Neural progenitor cell (in vitro differentiated cells): ENCODE data around the gene KCNQ1. TPM values are rescaled to one million over a fixed set of nuclear protein-coding genes. Genes with fewer than 3 reads are reported as not detected.
A peak's percentile ranks its signal among the peaks of the same experiment; 100 is the strongest.

Experiments used
- DNase-seq: peaks from one replicate; pipeline ENCODE4 v3.0.0-alpha.2; 2016; ENCODE audit warnings: low spot score
- H2AFZ ChIP-seq: fragments of 200-600 bp; sonication (generic); replicated peaks from 2 replicates; pipeline ENCODE4 v1.6.1; 2016; ENCODE audit warnings: antibody characterized with exemption
- H3F3A ChIP-seq: fragments of 200-600 bp; sonication (generic); 2 replicates; pipeline ENCODE4 v1.6.1; 2016; ENCODE audit warnings: antibody characterized with exemption, low read depth
- H3K27ac ChIP-seq: fragments of 200-600 bp; sonication (generic); 2 replicates; pipeline ENCODE4 v1.5.1; 2016; ENCODE audit warnings: mild to moderate bottlenecking
- H3K27me3 ChIP-seq: fragments of 200-600 bp; sonication (generic); 2 replicates; pipeline ENCODE4 v1.6.1; 2016; ENCODE audit warnings: mild to moderate bottlenecking, moderate library complexity
- H3K36me3 ChIP-seq: fragments of 200-600 bp; sonication (generic); 2 replicates; pipeline ENCODE4 v1.5.1; 2016
- H3K4me1 ChIP-seq: fragments of 200-600 bp; sonication (generic); 2 replicates; pipeline ENCODE4 v1.6.1; 2016; ENCODE audit warnings: mixed run types
- H3K4me2 ChIP-seq: fragments of 200-600 bp; sonication (generic); 2 replicates; pipeline ENCODE4 v1.6.1; 2016
- H3K4me3 ChIP-seq: fragments of 200-600 bp; sonication (generic); 2 replicates; pipeline ENCODE4 v1.5.1; 2016
- H3K79me2 ChIP-seq: fragments of 200-600 bp; sonication (generic); 2 replicates; pipeline ENCODE4 v1.6.1; 2016; ENCODE audit warnings: low read depth
- H3K9ac ChIP-seq: fragments of 200-600 bp; sonication (generic); 2 replicates; pipeline ENCODE4 v1.6.1; 2016
- H3K9me3 ChIP-seq: fragments of 200-600 bp; sonication (generic); 2 replicates; pipeline ENCODE4 v1.5.1; 2016; ENCODE audit warnings: low read depth
- H4K20me1 ChIP-seq: fragments of 200-600 bp; sonication (generic); 2 replicates; pipeline ENCODE4 v1.6.1; 2016; ENCODE audit warnings: low read depth
- H3K27ac Mint-ChIP-seq: 3 replicates; pipeline ENCODE4 v1.8.0; 2021; ENCODE audit warnings: mixed read lengths
- H3K27me3 Mint-ChIP-seq: 2 replicates; pipeline ENCODE4 v1.8.0; 2022; ENCODE audit warnings: low read depth, mild to moderate bottlenecking, inconsistent platforms, moderate library complexity, mixed read lengths; ENCODE audit not compliant: insufficient read depth
- H3K36me3 Mint-ChIP-seq: 3 replicates; pipeline ENCODE4 v1.8.0; 2021; ENCODE audit warnings: mixed read lengths
- H3K4me1 Mint-ChIP-seq: 3 replicates; pipeline ENCODE4 v1.8.0; 2021; ENCODE audit warnings: mixed read lengths
- H3K4me3 Mint-ChIP-seq: 3 replicates; pipeline ENCODE4 v1.8.0; 2021; ENCODE audit warnings: mild to moderate bottlenecking, moderate library complexity, mixed read lengths
- H3K9me3 Mint-ChIP-seq: 3 replicates; pipeline ENCODE4 v1.8.0; 2020; ENCODE audit warnings: mixed read lengths
- CTCF ChIP-seq: fragments of 200-600 bp; sonication (generic); IDR thresholded peaks from 2 replicates; pipeline ENCODE4 v1.5.1; 2017; ENCODE audit warnings: antibody characterized with exemption, mild to moderate bottlenecking
- EZH2 ChIP-seq: fragments of 200-600 bp; sonication (generic); IDR thresholded peaks from 2 replicates; pipeline ENCODE4 v1.6.1; 2017; ENCODE audit warnings: antibody characterized with exemption, mild to moderate bottlenecking, moderate library complexity
- EZH2phosphoT487 ChIP-seq: fragments of 200-600 bp; sonication (generic); IDR thresholded peaks from 2 replicates; pipeline ENCODE4 v1.6.1; 2017; ENCODE audit warnings: antibody characterized with exemption
- total RNA-seq: library from RNA; depleted of rRNA; stranded (reverse); fragments of >200 nt; gene quantifications from 2 replicates; pipeline ENCODE4 v1.2.3, GENCODE V29; 2015; ENCODE audit warnings: low replicate concordance

The KCNQ1 gene
- total RNA-seq, 1 donor from 2014 or later, result 0.11 TPM

DNA sequence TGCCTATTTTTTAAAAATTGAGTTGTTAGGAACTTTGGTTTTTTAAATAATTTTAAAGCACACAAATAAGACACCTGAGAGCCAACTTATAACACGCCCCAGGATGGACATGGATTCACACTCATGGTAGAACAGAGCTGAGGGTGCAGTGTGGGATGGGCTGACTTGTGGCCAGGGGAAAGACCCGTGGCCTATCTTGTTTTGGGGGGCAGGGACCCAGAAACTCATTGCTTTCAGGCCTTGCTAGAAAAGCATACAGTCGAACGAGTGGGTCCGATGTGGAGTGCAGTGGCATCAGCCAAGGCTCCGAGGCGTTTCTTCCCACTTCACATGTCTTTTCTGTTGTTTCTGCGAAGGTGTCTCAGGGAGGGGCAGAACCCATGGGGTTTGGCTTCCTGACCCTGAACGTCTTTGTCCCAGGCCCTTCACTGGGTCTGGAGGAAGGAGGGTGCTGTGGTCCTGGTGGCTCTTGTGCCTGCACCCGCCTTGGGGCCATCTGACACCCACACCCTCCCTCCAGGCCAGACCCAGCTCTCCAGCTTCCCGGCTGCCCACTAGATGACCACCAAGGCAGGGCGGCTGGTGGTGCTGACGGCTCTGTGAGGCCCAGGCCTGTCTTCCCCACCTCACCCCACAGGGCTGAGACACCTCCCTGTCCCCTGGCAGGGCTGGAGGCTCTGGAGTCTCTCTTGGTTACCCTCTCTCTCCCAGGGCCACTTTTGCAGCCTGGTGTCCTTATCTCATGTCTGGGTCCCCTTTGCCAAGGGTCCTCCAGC lies 120.8 kb downstream of the KCNQ1 start:
- H3K9me3 Mint-ChIP-seq, result no peaks in the 10 kb centered on the region
- H3K4me2 ChIP-seq, result no peak overlapping the region
- H3K4me1 Mint-ChIP-seq, result no peaks in the 10 kb centered on the region
- H3K9me3 ChIP-seq, result no peaks in the 10 kb centered on the region
- H2AFZ ChIP-seq, result no peak overlapping the region
- H3F3A ChIP-seq, result no peaks in the 10 kb centered on the region
- H3K4me3 Mint-ChIP-seq, result no peak overlapping the region
- H3K4me3 ChIP-seq, result no peak overlapping the region
- H3K27ac ChIP-seq, result no peak overlapping the region
- no peaks in the 10 kb centered on the region for H4K20me1 ChIP-seq
- H3K79me2 ChIP-seq, result no peaks in the 10 kb centered on the region
- DNase-seq, result no peak
- no peaks in the 10 kb centered on the region for H3K36me3 ChIP-seq
- H3K9ac ChIP-seq, result no peak overlapping the region
- H3K27me3 ChIP-seq, result peaks cover 30% of the 10 kb centered on the region
- no peak overlapping the region for H3K27ac Mint-ChIP-seq
- peaks cover 5% of the 10 kb centered on the region for H3K27me3 Mint-ChIP-seq
- TF ChIP-seq CTCF (no peak), EZH2 (no peak), EZH2phosphoT487 (no peak)
- peaks cover 2% of the 10 kb centered on the region for H3K4me1 ChIP-seq
- no peaks in the 10 kb centered on the region for H3K36me3 Mint-ChIP-seq

GRCh38 chr11:2566223-2567025 lies 121.6 kb downstream of the KCNQ1 start:
- TF ChIP-seq EZH2phosphoT487, result no peak
- TF ChIP-seq CTCF, result peak; percentile 34
- peaks cover 30% of the 10 kb centered on the region for H3K27me3 ChIP-seq
- H3K27ac ChIP-seq, result no peak overlapping the region
- H3K9ac ChIP-seq, result no peak overlapping the region
- Mint-ChIP-seq H3K9me3 (no peaks in the 10 kb centered on the region), H3K27ac (peak overlapping the region; percentile 76), H3K4me1 (no peaks in the 10 kb centered on the region), H3K27me3 (peaks cover 6% of the 10 kb centered on the region), H3K4me3 (peak overlapping the region; percentile 13), H3K36me3 (no peaks in the 10 kb centered on the region)
- H3K4me3 ChIP-seq, result no peak overlapping the region
- peak; percentile 33 for DNase-seq
- no peak overlapping the region for H3K4me2 ChIP-seq
- no peak overlapping the region for H2AFZ ChIP-seq
- no peaks in the 10 kb centered on the region for H3K9me3 ChIP-seq
- no peaks in the 10 kb centered on the region for H3F3A ChIP-seq
- H4K20me1 ChIP-seq, result no peaks in the 10 kb centered on the region
- peaks cover 2% of the 10 kb centered on the region for H3K4me1 ChIP-seq
- H3K79me2 ChIP-seq, result no peaks in the 10 kb centered on the region
- no peaks in the 10 kb centered on the region for H3K36me3 ChIP-seq

- H3K36me3 ChIP-seq, result no peaks in the 10 kb centered on the region
- Mint-ChIP-seq H3K27me3 (peaks cover 6% of the 10 kb centered on the region), H3K4me1 (no peaks in the 10 kb centered on the region), H3K27ac (no peak overlapping the region), H3K9me3 (no peaks in the 10 kb centered on the region), H3K4me3 (no peak overlapping the region), H3K36me3 (no peaks in the 10 kb centered on the region)
- no peak for DNase-seq
- peaks cover 30% of the 10 kb centered on the region for H3K27me3 ChIP-seq
- H2AFZ ChIP-seq, result no peak overlapping the region
- no peaks in the 10 kb centered on the region for H3F3A ChIP-seq
- no peak overlapping the region for H3K4me2 ChIP-seq
- no peaks in the 10 kb centered on the region for H4K20me1 ChIP-seq
- H3K27ac ChIP-seq, result no peak overlapping the region
- TF ChIP-seq CTCF (no peak), EZH2phosphoT487 (no peak), EZH2 (no peak)
- H3K4me3 ChIP-seq, result no peak overlapping the region
- H3K79me2 ChIP-seq, result no peaks in the 10 kb centered on the region
- H3K9me3 ChIP-seq, result no peaks in the 10 kb centered on the region
- H3K4me1 ChIP-seq, result peaks cover 2% of the 10 kb centered on the region
- H3K9ac ChIP-seq, result no peak overlapping the region
Measured at GRCh38 chr11:2567026-2567671, 122.3 kb downstream of the KCNQ1 start.
